ENCODE data around the gene GJB5.

GJB5 gene

GRCh38 chr1:34746101-34746500 is 8.7 kb upstream of the GJB5 start:
- no peak for TF ChIP-seq MAX (IDR thresholded peaks at IDR 0.05; ENCODE audit: low read depth, low read length)
- no peak for TF ChIP-seq MYC (IDR thresholded peaks at IDR 0.05; ENCODE audit: low read depth, low read length)
- no peak for TF ChIP-seq CTCF (IDR thresholded peaks at IDR 0.05; ENCODE audit: low read depth, low read length)
- no peak for TF ChIP-seq POLR2A (IDR thresholded peaks at IDR 0.05; ENCODE audit: extremely low read depth, insufficient read length)
- no peak for DNase-seq (ENCODE audit: low read depth)

GRCh38 chr1:34746785-34747637 is 7.8 kb upstream of the GJB5 start:
- TF ChIP-seq CTCF (IDR thresholded peaks at IDR 0.05; ENCODE audit: low read depth, low read length): no peak
- no peak for TF ChIP-seq MYC (IDR thresholded peaks at IDR 0.05; ENCODE audit: low read depth, low read length)
- TF ChIP-seq MAX (IDR thresholded peaks at IDR 0.05; ENCODE audit: low read depth, low read length): no peak
- no peak for TF ChIP-seq POLR2A (IDR thresholded peaks at IDR 0.05; ENCODE audit: extremely low read depth, insufficient read length)
- H3K4me3 ChIP-seq (ENCODE audit: low read depth, low read length): no peak overlapping the region
- DNase-seq (ENCODE audit: low read depth): no peak

More at GRCh38 chr1:34746101-34746500, 8.7 kb upstream of the GJB5 start:
- H3K4me3 ChIP-seq (ENCODE audit: low read depth, low read length): no peak overlapping the region

GRCh38 chr1:34747638-34747941 is 7.3 kb upstream of the GJB5 start:
- no peak for DNase-seq (ENCODE audit: low read depth)
- TF ChIP-seq MYC (IDR thresholded peaks at IDR 0.05; ENCODE audit: low read depth, low read length) (no peak), CTCF (IDR thresholded peaks at IDR 0.05; ENCODE audit: low read depth, low read length) (no peak), POLR2A (IDR thresholded peaks at IDR 0.05; ENCODE audit: extremely low read depth, insufficient read length) (no peak), MAX (IDR thresholded peaks at IDR 0.05; ENCODE audit: low read depth, low read length) (no peak)
- H3K4me3 ChIP-seq (ENCODE audit: low read depth, low read length): no peak overlapping the region

- H3K4me3 ChIP-seq (ENCODE audit: low read depth, low read length): no peak overlapping the region
- no peak for DNase-seq (ENCODE audit: low read depth)
- no peak for TF ChIP-seq CTCF (IDR thresholded peaks at IDR 0.05; ENCODE audit: low read depth, low read length)
- TF ChIP-seq MAX (IDR thresholded peaks at IDR 0.05; ENCODE audit: low read depth, low read length): no peak
- no peak for TF ChIP-seq MYC (IDR thresholded peaks at IDR 0.05; ENCODE audit: low read depth, low read length)
- no peak for TF ChIP-seq POLR2A (IDR thresholded peaks at IDR 0.05; ENCODE audit: extremely low read depth, insufficient read length)
Measured at GRCh38 chr1:34749992-34750391, 4.9 kb upstream of the GJB5 start.

GRCh38 chr1:34750610-34751009 is 4.2 kb upstream of the GJB5 start:
- no peak for DNase-seq (ENCODE audit: low read depth)
- TF ChIP-seq POLR2A (IDR thresholded peaks at IDR 0.05; ENCODE audit: extremely low read depth, insufficient read length) (no peak), MYC (IDR thresholded peaks at IDR 0.05; ENCODE audit: low read depth, low read length) (no peak), CTCF (IDR thresholded peaks at IDR 0.05; ENCODE audit: low read depth, low read length) (no peak), MAX (IDR thresholded peaks at IDR 0.05; ENCODE audit: low read depth, low read length) (no peak)

More at GRCh38 chr1:34750610-34751009, 4.2 kb upstream of the GJB5 start:
- H3K4me3 ChIP-seq (ENCODE audit: low read depth, low read length): no peak overlapping the region

Measured in NB4 (cell line).